GM18519 (cell line): ENCODE data around the gene PRSS48.
"Not testable (repeated sequence)": the region's sequence is repeated elsewhere in the genome, so short reads cannot be mapped to it uniquely, and the experiment has no call there.

Source experiments
- ATAC-seq: cut with Tn5 transposase; IDR thresholded peaks from one replicate; pipeline ENCODE4 v1.9.1; 2021; ENCODE audit warnings: mild to moderate bottlenecking, moderate library complexity; ENCODE audit not compliant: unreplicated experiment, low FRiP score

Gene PRSS48

GRCh38 chr4:151315212-151315886, 38.4 kb downstream of the PRSS48 start:
- ATAC-seq = no peak

GRCh38 chr4:151316645-151317044, 39.7 kb downstream of the PRSS48 start:
- no peak for ATAC-seq

DNA sequence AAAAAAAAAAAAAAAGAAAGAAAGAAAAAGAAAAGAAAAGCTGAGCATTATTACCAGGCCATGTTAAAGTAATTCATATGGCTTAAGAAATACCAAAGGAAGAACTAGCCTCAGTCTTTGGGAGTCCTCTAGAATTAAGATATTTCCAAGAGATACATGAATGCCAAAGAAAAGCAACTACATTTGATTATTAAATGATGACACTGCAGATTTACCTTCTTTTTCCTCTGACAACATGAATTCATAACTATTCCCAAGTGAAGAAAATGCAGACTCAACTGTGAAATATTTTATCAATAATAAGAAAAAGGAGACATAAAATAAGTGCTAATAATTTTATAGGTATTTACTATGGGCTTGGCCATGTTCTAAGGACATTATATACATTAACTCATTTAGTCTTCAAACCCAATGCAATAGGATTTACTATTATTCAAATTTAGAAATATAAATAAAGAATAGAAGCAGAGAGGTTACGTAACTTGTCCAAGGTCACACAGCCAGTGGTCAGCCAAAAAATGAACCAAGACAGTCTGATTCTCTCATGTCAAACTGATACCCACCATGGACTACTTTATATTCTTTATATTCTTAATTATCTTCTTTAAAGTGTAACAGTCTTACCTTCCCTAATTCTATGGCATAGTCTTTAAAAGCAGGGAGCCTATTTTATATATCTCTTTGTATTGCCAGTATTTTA, 41.5 kb downstream of the PRSS48 start:
- ATAC-seq = no peak

GRCh38 chr4:151319490-151319889, 42.5 kb downstream of the PRSS48 start:
- no peak for ATAC-seq

GRCh38 chr4:151321586-151321985, 44.6 kb downstream of the PRSS48 start:
- ATAC-seq = no peak

DNA sequence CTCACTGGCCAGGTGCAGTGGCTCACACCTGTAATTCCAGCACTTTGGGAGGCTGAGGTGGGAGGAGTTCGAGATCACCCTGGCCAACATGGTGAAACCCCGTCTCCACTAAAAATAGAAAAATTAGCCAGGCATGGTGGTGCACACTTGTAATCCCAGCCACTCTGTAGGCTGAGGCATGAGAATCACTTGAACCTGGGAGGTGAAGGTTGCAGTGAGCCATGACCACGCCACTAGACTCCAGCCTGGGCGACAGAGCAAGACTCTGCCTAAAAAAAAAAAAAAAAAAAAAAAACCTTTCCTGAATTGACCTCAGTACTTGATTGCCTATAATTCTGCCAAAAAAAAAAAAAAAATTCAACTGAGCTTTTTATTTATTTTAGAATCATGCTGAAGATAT, 45.2 kb downstream of the PRSS48 start:
- ATAC-seq = not testable (repeated sequence)

DNA sequence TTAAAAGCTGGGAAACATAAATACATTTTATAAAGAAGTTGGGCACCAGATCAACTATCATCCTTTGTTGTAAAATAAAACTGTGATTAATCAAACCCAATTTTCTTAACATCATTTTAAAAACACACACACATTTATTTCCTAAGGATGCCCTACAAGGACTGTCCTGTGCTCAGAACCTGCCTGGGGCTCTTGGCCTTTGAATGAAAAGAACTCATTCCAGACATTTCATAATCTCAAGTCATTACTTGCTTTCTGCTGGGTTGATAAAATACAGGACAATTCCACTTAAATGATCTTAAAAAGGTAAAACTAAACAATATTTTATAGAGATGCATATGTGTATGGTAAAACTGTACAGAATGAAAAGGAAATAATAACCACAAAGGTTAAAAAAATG, 45.6 kb downstream of the PRSS48 start:
- ATAC-seq = no peak

GRCh38 chr4:151323667-151324066, 46.7 kb downstream of the PRSS48 start:
- ATAC-seq = no peak

DNA sequence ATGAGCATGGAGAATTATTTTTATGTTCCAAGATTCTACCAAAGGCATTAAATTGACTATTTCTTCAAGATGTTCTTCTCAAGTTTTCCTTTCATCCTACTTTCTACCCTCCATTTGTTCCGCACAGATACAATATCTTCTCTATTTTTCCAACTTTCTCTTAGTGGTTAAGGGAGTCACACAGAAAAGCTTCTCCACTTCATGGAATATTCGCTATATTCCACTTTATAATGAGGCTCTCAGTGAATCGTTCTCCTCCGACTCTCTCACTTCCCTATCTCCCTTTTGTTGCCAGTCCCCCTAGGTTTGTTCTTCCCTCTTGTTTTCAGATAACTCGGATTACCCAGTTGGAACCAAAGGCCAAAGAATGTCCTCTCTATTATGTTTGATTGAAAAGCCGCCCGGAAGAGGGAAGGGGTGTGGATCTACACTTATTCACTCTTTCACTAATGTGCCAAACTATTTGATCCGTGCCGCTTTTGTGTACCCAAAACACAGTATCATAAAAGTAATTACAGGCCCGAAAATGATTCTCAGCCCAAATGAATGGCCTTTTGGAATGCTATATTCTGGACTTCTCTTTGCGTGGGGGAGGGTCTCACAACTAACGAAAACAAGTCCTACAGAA, 47.3 kb downstream of the PRSS48 start:
- ATAC-seq = no peak

DNA sequence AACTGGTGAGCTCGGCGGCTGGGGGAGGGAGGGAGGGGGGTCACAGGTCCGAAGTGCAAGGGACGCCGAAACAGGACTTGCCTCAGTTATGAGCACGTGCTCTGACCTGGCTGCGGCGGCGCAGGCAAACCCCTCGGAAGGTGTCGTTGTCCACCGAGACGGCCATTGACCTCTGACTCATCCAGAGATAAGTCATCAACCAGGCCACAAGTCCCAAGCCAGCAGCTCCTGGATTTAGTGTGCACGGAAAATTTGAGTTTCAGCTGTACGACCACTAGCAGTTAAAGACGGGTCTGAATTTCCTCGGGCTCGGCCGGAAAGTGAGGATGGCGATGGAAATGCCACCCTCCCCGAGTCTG, 47.8 kb downstream of the PRSS48 start:
- ATAC-seq = no peak

GRCh38 chr4:151325111-151325948, 48.4 kb downstream of the PRSS48 start, which contains the start of gene SH3D19:
SH3D19 (minus strand) TSS chr4:151325605; CDS start chr4:151325352, 253 bp downstream.
- no peak for ATAC-seq

- ATAC-seq = no peak
Observed at GRCh38 chr4:151325949-151326246, 48.9 kb downstream of the PRSS48 start.

- no peak for ATAC-seq
Observed at GRCh38 chr4:151329217-151330007, 52.5 kb downstream of the PRSS48 start.

DNA sequence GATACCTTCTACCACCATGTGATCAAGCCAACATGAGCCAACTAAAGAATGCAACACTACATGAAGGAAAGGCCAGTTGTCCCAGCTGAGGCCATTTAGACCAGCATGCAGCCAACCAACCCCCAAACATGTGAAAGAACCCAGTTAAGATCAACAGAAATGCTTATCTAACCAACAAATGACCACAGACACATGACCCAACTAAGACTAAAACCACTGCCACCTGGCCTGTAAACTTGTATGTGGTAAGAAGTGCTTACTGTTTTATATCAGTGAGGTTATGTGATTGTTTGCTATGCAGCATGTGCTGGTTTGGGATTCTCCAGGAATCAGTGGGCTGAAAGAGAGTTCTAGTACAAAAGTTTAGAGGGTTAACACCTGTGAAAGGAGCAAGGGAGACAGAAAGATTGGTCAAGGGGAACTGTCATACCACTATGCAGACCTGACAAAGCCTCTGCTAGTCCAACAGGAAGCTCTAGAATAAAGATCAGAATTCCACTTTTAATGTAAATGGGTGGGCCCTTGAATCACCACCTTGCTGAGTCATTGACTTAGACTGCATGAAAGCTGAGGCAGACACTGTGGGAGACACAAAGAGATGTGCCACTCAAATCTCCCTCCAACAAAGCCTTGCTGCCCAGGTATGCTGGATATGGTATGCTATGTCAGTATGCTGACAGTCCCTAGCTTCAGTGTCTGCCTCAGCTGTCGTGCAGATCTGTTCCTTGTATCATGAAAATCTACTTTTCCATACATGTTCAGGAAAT, 54.5 kb downstream of the PRSS48 start:
- no peak for ATAC-seq

GRCh38 chr4:151339467-151339866, 62.5 kb downstream of the PRSS48 start:
- ATAC-seq = no peak

DNA sequence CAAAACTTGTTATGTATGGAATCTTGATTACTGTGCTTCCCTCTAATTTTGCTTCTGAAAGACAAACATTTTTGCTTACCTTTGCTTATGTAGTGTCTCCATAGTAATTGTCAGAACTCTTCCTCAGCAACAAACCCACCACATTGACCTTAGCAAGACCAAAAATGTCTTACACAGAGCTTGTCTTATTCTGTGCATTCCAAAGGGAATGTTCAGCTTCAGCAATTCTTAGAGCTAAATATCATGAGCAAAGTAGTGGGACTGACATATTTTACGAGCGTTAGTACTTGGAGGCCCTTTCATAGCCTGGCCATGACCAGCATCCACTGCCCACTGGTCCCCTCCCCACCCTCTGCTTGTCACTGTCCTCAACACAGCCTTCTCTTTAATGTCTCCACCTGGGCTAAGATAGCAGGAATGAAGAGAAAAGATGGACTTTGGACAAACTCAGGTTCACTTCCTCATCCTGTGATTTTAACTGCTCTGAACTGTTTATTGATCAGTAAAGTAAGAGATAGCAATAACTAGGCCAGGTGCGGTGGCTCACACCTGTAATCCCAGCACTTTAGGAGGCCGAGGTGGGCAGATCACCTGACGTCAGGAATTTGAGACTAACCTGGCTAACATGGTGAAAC, 63.9 kb downstream of the PRSS48 start:
- no peak for ATAC-seq
